ENCODE measurements around the gene CCDC28B.
A peak's percentile ranks its signal among the peaks of the same experiment; 100 is the strongest.

The CCDC28B gene

DNA sequence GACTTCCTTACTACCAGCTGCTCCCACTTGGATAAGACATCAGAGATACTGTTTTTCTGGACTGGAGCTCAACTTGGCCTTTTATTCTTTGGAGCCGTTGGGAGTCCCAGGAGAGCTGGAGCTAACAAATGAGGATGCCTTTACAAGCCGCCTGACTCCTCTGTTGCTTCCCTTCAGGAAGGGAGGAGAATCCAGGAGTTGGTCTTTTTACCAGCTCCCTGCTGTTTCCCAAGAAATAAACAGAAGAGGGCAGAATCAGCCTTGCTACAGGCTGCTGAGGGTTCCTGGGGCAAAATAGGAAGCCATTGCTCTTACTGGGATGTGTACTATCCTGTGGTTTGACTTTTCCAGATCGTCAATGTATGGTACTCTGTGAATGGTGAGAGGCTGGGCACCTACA is 23.3 kb downstream of the CCDC28B start:
- no peak for DNase-seq

DNA sequence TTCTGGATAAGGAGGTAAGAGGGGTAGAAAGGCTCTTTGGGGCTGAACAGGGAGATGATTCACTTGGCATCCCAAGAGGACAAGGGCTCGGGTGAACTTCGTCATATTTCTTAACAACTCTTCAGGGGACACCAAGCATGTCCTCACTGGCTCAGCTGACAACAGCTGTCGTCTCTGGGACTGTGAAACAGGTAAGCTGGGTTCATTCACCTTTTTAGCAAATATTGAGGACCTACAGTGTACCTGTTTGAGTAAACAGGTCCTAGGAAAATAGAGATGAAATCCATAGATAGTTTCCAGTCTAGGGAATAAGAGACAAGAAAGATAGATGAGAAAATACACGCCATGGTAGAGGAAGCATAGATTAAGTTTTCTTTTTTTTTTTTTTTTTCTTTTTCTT is 23.9 kb downstream of the CCDC28B start:
- DNase-seq = no peak

DNA sequence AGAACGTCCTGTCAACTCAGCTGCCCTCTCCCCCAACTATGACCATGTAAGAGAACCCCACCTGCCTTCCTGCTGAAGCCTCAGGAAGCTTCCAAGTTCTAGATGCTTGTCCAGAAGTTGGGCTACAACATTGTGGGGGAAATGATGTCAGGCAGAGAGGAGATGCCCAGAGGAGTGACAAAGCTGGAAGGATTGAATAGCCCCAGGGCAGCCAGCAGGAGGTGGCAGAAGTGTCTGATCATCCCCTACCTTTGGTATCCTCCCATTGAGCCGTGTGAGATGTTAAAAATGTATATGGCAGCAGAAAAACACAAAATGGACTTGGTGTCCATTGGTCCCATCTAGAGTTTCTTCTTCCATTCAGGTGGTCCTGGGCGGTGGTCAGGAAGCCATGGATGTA is 28.4 kb downstream of the CCDC28B start:
- DNase-seq = no peak

GRCh38 chr1:32231843-32232432 is 31.5 kb downstream of the CCDC28B start:
- DNase-seq = no peak

DNA sequence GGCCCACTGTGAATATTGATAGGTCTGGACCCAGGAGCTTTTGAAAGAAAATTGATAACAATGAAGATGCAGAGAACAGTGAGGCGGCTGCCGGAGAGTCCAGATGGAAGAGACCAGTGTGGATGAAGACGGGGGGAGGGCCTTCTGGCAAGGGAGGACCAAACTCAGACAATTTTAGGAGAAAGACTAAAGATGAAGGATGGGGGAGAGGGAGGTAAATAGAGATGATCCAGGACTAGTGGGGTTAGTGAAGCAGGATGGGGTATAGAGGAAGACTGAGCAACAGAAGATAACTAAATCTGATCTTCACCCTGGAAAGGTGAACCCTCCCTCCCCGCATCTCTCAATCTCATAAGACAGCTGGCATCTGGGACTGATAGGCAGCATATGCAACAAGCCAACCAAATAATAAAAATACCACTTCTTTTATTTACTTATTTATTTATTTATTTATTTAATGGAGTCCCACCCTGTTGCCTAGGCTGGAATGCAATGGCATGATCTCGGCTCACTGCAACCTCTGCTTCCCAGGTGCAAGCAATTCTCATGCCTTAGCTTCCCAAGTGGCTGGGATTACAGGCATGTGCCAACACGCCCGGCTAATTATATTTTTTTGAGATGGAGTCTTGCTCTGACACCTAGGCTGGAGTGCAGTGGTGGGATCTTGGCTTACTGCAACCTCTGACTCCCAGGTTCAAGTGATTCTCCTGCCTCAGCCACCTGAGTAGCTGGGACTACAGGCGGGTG is 32.3 kb downstream of the CCDC28B start:
- no peak for DNase-seq

GRCh38 chr1:32234792-32235191 is 34.4 kb downstream of the CCDC28B start:
- no peak for DNase-seq

GRCh38 chr1:32239337-32239736 is 38.9 kb downstream of the CCDC28B start:
- DNase-seq = no peak

DNA sequence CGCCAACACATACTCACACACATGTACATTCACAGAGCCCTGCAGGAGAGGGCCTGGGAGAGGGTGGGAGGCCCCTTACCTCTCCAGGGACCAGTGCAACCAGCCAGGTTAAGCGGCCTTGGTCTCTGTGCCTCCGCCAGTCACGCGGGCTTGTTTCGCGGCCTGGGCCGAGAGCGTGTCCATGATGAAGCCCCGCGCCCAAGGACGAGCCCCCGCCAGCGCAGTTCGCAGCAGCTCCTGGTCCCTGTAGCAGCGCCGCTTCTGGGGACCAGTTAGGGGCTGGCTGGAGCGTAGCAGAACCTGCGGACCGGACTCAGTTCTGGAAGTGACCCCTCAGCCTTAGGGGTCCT is 39.4 kb downstream of the CCDC28B start:
- no peak for DNase-seq

DNA sequence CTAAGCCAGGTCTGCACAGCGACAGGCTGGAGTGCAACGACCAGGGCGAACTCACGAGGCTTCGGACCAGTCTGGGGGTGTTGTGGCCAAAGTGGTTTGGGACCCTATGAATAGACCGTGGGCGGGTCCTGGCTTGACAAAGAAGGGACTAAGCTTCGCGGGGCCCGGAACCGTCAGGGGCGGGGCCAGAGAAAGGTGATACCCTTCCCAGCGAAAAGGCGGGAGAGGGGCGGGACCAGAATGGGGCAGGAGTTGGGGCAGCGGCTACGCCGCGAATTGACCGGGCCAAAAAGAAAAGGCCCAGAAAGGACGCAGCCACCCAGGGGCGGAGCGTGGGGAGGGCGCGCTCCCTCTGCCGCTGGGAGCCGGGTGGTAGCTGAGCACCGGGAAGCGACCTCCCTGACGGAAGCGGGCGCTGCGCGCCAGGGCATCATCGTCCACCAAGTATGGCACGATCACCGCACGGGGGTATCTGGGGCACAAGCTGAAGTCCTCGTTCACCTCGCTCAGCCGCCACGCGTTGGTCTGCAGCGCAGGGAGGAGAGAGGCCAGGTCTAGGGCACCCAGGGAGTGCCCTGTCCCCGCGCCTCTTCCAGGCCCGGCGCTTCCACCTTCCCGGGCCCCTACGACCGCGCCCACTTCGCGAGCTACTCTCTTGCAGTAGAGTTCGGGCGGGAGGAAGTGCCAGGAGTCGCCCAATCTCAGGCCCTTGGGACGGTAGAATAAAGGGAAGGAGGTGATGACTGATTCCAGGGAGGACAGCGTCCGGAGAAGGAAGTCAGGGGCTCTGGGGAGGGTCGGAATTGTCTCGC is 40.0 kb downstream of the CCDC28B start:
- DNase-seq = peak; percentile 51

- no peak for DNase-seq
Observed at GRCh38 chr1:32241001-32241763, 40.8 kb downstream of the CCDC28B start.

DNA sequence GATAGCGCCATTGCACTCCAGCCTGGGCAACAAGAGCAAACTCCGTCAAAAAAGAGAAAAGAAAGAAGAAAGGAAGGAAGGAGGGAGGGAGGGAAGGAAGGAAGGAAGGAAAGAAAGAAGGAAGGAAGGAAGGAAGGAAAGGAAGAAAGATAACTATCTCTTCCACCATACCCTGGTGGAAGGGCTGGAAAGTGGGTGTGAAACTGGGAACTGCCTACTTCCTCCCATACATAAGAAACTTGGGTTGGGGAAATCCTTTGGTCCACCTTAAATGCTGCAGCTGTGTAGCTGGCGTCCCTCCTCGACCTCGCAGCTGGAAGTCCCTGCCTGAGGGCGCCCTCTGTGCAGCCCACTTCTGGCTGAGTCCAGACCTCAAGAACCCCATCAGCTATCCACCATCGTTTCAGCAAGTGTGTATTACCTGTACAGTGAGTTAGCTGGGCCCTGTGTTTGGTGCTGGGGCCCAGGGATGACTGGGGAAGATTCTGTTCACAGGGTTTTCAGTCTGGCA is 42.0 kb downstream of the CCDC28B start:
- no peak for DNase-seq

DNA sequence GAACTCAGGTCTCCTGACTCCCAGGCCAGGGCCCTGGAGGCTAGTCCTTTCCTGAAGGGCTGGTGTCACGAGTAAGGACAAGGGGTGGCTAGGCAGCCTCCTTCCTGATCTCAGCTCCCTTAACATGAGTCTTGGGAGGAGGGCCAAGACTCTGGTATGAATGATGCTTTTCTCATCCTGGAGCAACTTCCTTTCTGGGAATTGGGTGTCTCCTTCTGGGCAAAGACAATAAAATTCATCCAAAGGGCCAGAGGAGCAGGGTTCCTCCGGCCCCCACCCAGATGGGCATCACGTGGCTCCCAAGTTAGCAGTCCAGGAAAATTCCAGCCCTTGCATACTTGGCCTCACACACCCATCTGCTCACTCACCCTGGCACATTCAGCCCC is 46.5 kb downstream of the CCDC28B start, which contains the start of gene FAM167B:
TSS of gene FAM167B (plus strand) at position 335 of the 386 bp plus-strand sequence. CDS start 200 bp downstream, outside the sequence.
- no peak for DNase-seq

- DNase-seq = no peak
Observed at GRCh38 chr1:32247452-32247851, 47.1 kb downstream of the CCDC28B start.

DNA sequence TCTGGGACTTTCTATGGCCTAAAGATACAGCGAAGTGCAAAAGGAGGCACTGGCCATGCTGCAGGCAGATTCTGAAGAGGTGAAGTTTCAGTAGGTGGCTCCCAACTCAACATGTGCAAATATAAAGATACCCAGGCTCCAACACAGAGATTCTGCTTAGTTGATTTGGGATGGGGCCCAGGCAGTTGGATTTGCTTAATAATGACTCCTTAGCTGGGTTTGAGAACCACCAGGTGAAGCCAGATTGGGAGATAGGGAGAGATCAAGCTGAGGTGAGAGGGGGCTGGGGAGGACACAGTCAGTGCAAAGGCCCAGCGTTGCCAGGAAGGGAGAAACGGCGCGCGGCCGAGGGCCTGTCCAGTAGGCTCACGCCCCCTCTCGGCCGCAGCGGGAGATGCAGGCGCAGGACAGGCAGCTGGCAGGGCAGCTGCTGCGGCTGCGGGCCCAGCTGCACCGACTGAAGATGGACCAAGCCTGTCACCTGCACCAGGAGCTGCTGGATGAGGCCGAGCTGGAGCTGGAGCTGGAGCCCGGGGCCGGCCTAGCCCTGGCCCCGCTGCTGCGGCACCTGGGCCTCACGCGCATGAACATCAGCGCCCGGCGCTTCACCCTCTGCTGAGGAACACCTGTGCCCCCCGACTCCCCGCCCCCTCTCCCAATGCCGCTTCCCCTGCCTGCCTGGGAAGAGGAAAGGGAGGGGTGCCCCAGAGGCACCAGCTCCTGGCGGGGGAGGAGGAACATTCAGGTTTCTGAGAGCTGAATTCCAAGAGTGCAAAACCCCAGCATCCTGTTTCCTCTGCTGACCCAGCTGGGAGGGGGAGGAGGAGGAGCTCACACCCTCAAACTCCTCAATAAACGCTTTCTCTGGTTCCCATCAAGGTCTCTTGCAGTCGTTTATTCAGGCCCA is 47.8 kb downstream of the CCDC28B start:
- peak; percentile 74 for DNase-seq

- DNase-seq = peak; percentile 69
Observed at GRCh38 chr1:32249831-32250525, 49.6 kb downstream of the CCDC28B start.

GRCh38 chr1:32250893-32251716 is 50.7 kb downstream of the CCDC28B start, which contains the start of gene LCK:
Gene LCK (plus strand): TSS chr1:32251265. CDS start chr1:32274330, 23,065 bp downstream.
- DNase-seq = peak; percentile 48

Measured in T-helper 9 cell (primary cell).